22Rv1 (cell line): Measurements from ENCODE around the gene FERMT2.

Experiments
- H3K27ac ChIP-seq: fragments of 450-650 bp; 2 replicates; pipeline ENCODE4 v1.5.1; 2017
- CTCF ChIP-seq: fragments of 450-650 bp; IDR thresholded peaks from 2 replicates; pipeline ENCODE4 v1.5.1; 2017; ENCODE audit warnings: mild to moderate bottlenecking
- ZFX ChIP-seq: fragments of 450-650 bp; IDR thresholded peaks from 2 replicates; pipeline ENCODE4 v1.6.1; 2017; ENCODE audit warnings: antibody characterized with exemption, borderline replicate concordance

Gene FERMT2

GRCh38 chr14:52840877-52841276, 110.0 kb downstream of the FERMT2 start:
- no peak overlapping the region for H3K27ac ChIP-seq
- TF ChIP-seq ZFX (no peak), CTCF (no peak)

- H3K27ac ChIP-seq, result no peak overlapping the region
- TF ChIP-seq ZFX, result no peak
- no peak for TF ChIP-seq CTCF
Measured at GRCh38 chr14:52837451-52837850, 113.4 kb downstream of the FERMT2 start.

GRCh38 chr14:52836063-52836462, 114.8 kb downstream of the FERMT2 start:
- TF ChIP-seq CTCF (no peak), ZFX (no peak)
- no peak overlapping the region for H3K27ac ChIP-seq

GRCh38 chr14:52835122-52835903, 115.5 kb downstream of the FERMT2 start:
- TF ChIP-seq CTCF, result no peak
- TF ChIP-seq ZFX, result no peak
- no peak overlapping the region for H3K27ac ChIP-seq

- TF ChIP-seq ZFX (no peak), CTCF (no peak)
- H3K27ac ChIP-seq, result no peak overlapping the region
Measured at GRCh38 chr14:52834440-52834842, 116.4 kb downstream of the FERMT2 start.

- TF ChIP-seq ZFX (no peak), CTCF (no peak)
- H3K27ac ChIP-seq, result no peak overlapping the region
Measured at GRCh38 chr14:52833891-52834290, 117.0 kb downstream of the FERMT2 start.

- no peak for TF ChIP-seq ZFX
- no peak for TF ChIP-seq CTCF
Measured at GRCh38 chr14:52829527-52830185, 121.2 kb downstream of the FERMT2 start.

More at GRCh38 chr14:52829527-52830185, 121.2 kb downstream of the FERMT2 start:
- H3K27ac ChIP-seq, result no peak overlapping the region
